Right ventricle myocardium superior (tissue), 1 donor: ENCODE measurements around the gene PRR12. TPM values are rescaled to one million over a fixed set of nuclear protein-coding genes. Genes with fewer than 3 reads are reported as not detected.

ENCODE experiments used
- total RNA-seq: library from RNA; stranded (reverse); fragmentation: NEBNext Ultra II Directional; extraction: Animal tissue kit (Norgen Biotek cat#: 25700); gene quantifications from one replicate; pipeline ENCODE4 v1.2.1, GENCODE V29; 2021
- donor health status: DM: no; HTN: yes; CAD: no; lungs with severe emphysema.

Gene PRR12
- total RNA-seq, 1 donor from 2014 or later = 12.6 TPM

Other genes starting within 250 kb of the PRR12 start
- gene TEAD2, start 228.8 kb upstream of the PRR12 start, total RNA-seq = 57.9 TPM
- gene DKKL1, start 227.3 kb upstream of the PRR12 start, total RNA-seq = not detected
- not detected for gene KASH5, start 202.9 kb upstream of the PRR12 start, total RNA-seq
- gene PTH2, start 167.7 kb upstream of the PRR12 start, total RNA-seq = not detected
- not detected for gene GFY, start 165.8 kb upstream of the PRR12 start, total RNA-seq
- gene SLC17A7, start 149.7 kb upstream of the PRR12 start, total RNA-seq = 1.8 TPM
- 28.1 TPM for gene PIH1D1, start 139.4 kb upstream of the PRR12 start, total RNA-seq
- 10.8 TPM for gene ALDH16A1, start 138.0 kb upstream of the PRR12 start, total RNA-seq
- gene FLT3LG, start 117.0 kb upstream of the PRR12 start, total RNA-seq = 3.6 TPM
- gene RPL13A, start 103.6 kb upstream of the PRR12 start, total RNA-seq = 1,304 TPM
- gene RPS11, start 94.7 kb upstream of the PRR12 start, total RNA-seq = 935 TPM
- gene FCGRT, start 78.5 kb upstream of the PRR12 start, total RNA-seq = 98.8 TPM
- gene RCN3, start 63.2 kb upstream of the PRR12 start, total RNA-seq = 7.3 TPM
- 45.5 TPM for gene NOSIP, start 10.6 kb upstream of the PRR12 start, total RNA-seq
- gene PRRG2, start 9.9 kb upstream of the PRR12 start, total RNA-seq = 0.70 TPM
- gene RRAS, start 49.0 kb downstream of the PRR12 start, total RNA-seq = 105 TPM
- gene SCAF1, start 51.0 kb downstream of the PRR12 start, total RNA-seq = 42.0 TPM
- gene IRF3, start 74.7 kb downstream of the PRR12 start, total RNA-seq = 29.9 TPM
- 10.8 TPM for gene BCL2L12, start 74.8 kb downstream of the PRR12 start, total RNA-seq
- gene PRMT1, start 86.1 kb downstream of the PRR12 start, total RNA-seq = 110 TPM
- 0.67 TPM for gene ADM5, start 98.4 kb downstream of the PRR12 start, total RNA-seq
- 2.2 TPM for gene CPT1C, start 99.9 kb downstream of the PRR12 start, total RNA-seq
- gene TSKS, start 172.1 kb downstream of the PRR12 start, total RNA-seq = 0.86 TPM
- gene AP2A1, start 175.8 kb downstream of the PRR12 start, total RNA-seq = 62.7 TPM
- gene FUZ, start 222.1 kb downstream of the PRR12 start, total RNA-seq = 19.8 TPM
- 83.4 TPM for gene MED25, start 227.1 kb downstream of the PRR12 start, total RNA-seq